Measurements from ENCODE around the gene DCXR.
"Not testable (repeated sequence)": the region's sequence is repeated elsewhere in the genome, so short reads cannot be mapped to it uniquely, and the experiment has no call there.

DCXR gene

GRCh38 chr17:82046903-82047302 is 9.4 kb upstream of the DCXR start:
- H3K4me3 ChIP-seq (replicated peaks; ENCODE audit: low read depth, low read length): no peak overlapping the region
- no peak for DNase-seq (ENCODE audit: extremely low read depth, low read depth)
- TF ChIP-seq CTCF (IDR thresholded peaks at IDR 0.05; ENCODE audit: low read depth, low read length, missing control alignments): no peak

GRCh38 chr17:82045936-82046484 is 8.5 kb upstream of the DCXR start:
- no peak for DNase-seq (ENCODE audit: extremely low read depth, low read depth)
- no peak for TF ChIP-seq CTCF (IDR thresholded peaks at IDR 0.05; ENCODE audit: low read depth, low read length, missing control alignments)
- no peak overlapping the region for H3K4me3 ChIP-seq (replicated peaks; ENCODE audit: low read depth, low read length)

GRCh38 chr17:82043507-82043906 is 6.0 kb upstream of the DCXR start:
- TF ChIP-seq CTCF (IDR thresholded peaks at IDR 0.05; ENCODE audit: low read depth, low read length, missing control alignments): no peak
- no peak overlapping the region for H3K4me3 ChIP-seq (replicated peaks; ENCODE audit: low read depth, low read length)
- no peak for DNase-seq (ENCODE audit: extremely low read depth, low read depth)

- no peak overlapping the region for H3K4me3 ChIP-seq (replicated peaks; ENCODE audit: low read depth, low read length)
- no peak for DNase-seq (ENCODE audit: extremely low read depth, low read depth)
- TF ChIP-seq CTCF (IDR thresholded peaks at IDR 0.05; ENCODE audit: low read depth, low read length, missing control alignments): no peak
Measured at GRCh38 chr17:82042649-82043048, 5.2 kb upstream of the DCXR start.

- no peak overlapping the region for H3K4me3 ChIP-seq (replicated peaks; ENCODE audit: low read depth, low read length)
- TF ChIP-seq CTCF (IDR thresholded peaks at IDR 0.05; ENCODE audit: low read depth, low read length, missing control alignments): no peak
- DNase-seq (ENCODE audit: extremely low read depth, low read depth): no peak
Measured at GRCh38 chr17:82041144-82041814, 3.8 kb upstream of the DCXR start.

- no peak overlapping the region for H3K4me3 ChIP-seq (replicated peaks; ENCODE audit: low read depth, low read length)
- no peak for DNase-seq (ENCODE audit: extremely low read depth, low read depth)
- TF ChIP-seq CTCF (IDR thresholded peaks at IDR 0.05; ENCODE audit: low read depth, low read length, missing control alignments): no peak
Measured at GRCh38 chr17:82039695-82040299, 2.3 kb upstream of the DCXR start.

- H3K4me3 ChIP-seq (replicated peaks; ENCODE audit: low read depth, low read length); DNase-seq (ENCODE audit: extremely low read depth, low read depth): not testable (repeated sequence)
Measured at GRCh38 chr17:82038796-82039409, 1.4 kb upstream of the DCXR start.
